ENCODE data around the gene BUB1. TPM values are rescaled to one million over a fixed set of nuclear protein-coding genes. Genes with fewer than 3 reads are reported as not detected.
"Not testable (repeated sequence)": the region's sequence is repeated elsewhere in the genome, so short reads cannot be mapped to it uniquely, and the experiment has no call there.

BUB1 gene
- total RNA-seq, 1 donor, result 37.1 TPM

- no peak for TF ChIP-seq CTCF (IDR thresholded peaks at IDR 0.05; ENCODE audit: insufficient read depth, low read depth, low read length)
- no peak overlapping the region for H3K4me3 ChIP-seq (ENCODE audit: low read depth, low read length)
- no peak for DNase-seq (ENCODE audit: low read depth)
Observed at GRCh38 chr2:110712737-110713136, 34.9 kb upstream of the BUB1 start.

- DNase-seq (ENCODE audit: low read depth), result no peak
- TF ChIP-seq CTCF (IDR thresholded peaks at IDR 0.05; ENCODE audit: insufficient read depth, low read depth, low read length), result no peak
- H3K4me3 ChIP-seq (ENCODE audit: low read depth, low read length), result no peak overlapping the region
Observed at GRCh38 chr2:110708455-110708854, 30.6 kb upstream of the BUB1 start.

GRCh38 chr2:110707386-110707965, 29.6 kb upstream of the BUB1 start:
- no peak for DNase-seq (ENCODE audit: low read depth)

GRCh38 chr2:110702514-110703380, 24.9 kb upstream of the BUB1 start:
- H3K4me3 ChIP-seq (ENCODE audit: low read depth, low read length), result no peak overlapping the region
- TF ChIP-seq CTCF (IDR thresholded peaks at IDR 0.05; ENCODE audit: insufficient read depth, low read depth, low read length), result no peak
- no peak for DNase-seq (ENCODE audit: low read depth)

More at GRCh38 chr2:110707386-110707965, 29.6 kb upstream of the BUB1 start:
- TF ChIP-seq CTCF (IDR thresholded peaks at IDR 0.05; ENCODE audit: insufficient read depth, low read depth, low read length), result no peak
- H3K4me3 ChIP-seq (ENCODE audit: low read depth, low read length), result no peak overlapping the region

GRCh38 chr2:110698253-110698652, 20.4 kb upstream of the BUB1 start:
- not testable (repeated sequence) for H3K4me3 ChIP-seq (ENCODE audit: low read depth, low read length); DNase-seq (ENCODE audit: low read depth)

- not testable (repeated sequence) for DNase-seq (ENCODE audit: low read depth); H3K4me3 ChIP-seq (ENCODE audit: low read depth, low read length)
Observed at GRCh38 chr2:110695146-110695898, 17.5 kb upstream of the BUB1 start.

- no peak for DNase-seq (ENCODE audit: low read depth)
- TF ChIP-seq CTCF (IDR thresholded peaks at IDR 0.05; ENCODE audit: insufficient read depth, low read depth, low read length), result no peak
- no peak overlapping the region for H3K4me3 ChIP-seq (ENCODE audit: low read depth, low read length)
Observed at GRCh38 chr2:110691612-110692258, 13.9 kb upstream of the BUB1 start.
